Keratinocyte (primary cell): ENCODE results near the gene ISX.

ENCODE experiments used
- CTCF ChIP-seq, 3 experiments: IDR thresholded peaks in 1 of 3; conservative IDR thresholded peaks in 1 of 3; optimal IDR thresholded peaks in 1 of 3; 2 replicates in 2 of 3; 3 replicates in 1 of 3; pipeline versions ENCODE3 to v1.5.1; 2011; ENCODE audit warnings: low read length in 3 of 3, mild to moderate bottlenecking in 3 of 3, moderate library complexity in 2 of 3, control low read depth in 1 of 3, inconsistent platforms in 1 of 3; ENCODE audit not compliant: insufficient read depth in 2 of 3; ENCODE audit errors: extremely low read depth in 1 of 3
- EZH2 ChIP-seq: IDR thresholded peaks from one replicate; pipeline ENCODE4 v1.6.1; 2012; ENCODE audit warnings: inconsistent platforms, mild to moderate bottlenecking, low read length, moderate library complexity

- TF ChIP-seq CTCF (optimal IDR thresholded peaks at IDR 0.05 in 1 of 3, IDR thresholded peaks at IDR 0.05 in 1 of 3, conservative IDR thresholded peaks at IDR 0.05 in 1 of 3; ENCODE audit: extremely low read depth in 1 of 3, insufficient read depth in 2 of 3, low read length in 3 of 3) (no peak), EZH2 (no peak)
These were observed 8.8 kb upstream of the ISX start for GRCh38 chr22:35057155-35057554.
